ENCODE measurements around the gene DNAH6. TPM values are rescaled to one million over a fixed set of nuclear protein-coding genes. Genes with fewer than 3 reads are reported as not detected.

DNAH6 gene
- total RNA-seq, 1 experiment from 2014 or later: under 0.01 TPM

GRCh38 chr2:84811839-84812431 is 295.6 kb downstream of the DNAH6 start:
- in situ Hi-C loops (cut with HindIII; ENCODE audit: low sequenced_read_pairs): no loop called here
- no peak for DNase-seq (ENCODE audit: low spot score)

DNA sequence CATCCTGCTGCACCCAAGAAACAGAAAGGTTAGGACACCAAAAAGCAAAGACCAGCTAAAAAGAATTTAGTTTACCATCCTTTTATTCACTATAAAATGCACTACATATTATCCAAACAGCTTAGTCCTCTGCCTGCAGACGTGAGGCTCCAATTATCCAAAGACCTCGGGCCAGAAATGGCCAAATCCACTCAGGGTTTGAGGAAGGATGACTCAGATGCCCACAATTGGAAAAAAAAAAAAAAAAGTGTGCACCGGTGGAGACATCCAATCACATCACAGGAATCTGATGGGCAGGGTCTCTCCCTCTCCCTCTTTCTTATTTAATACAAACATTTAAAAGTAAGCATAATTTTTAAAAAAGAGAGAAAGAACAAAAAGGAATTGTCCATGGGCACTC is 298.8 kb downstream of the DNAH6 start:
- in situ Hi-C loops (cut with HindIII; ENCODE audit: low sequenced_read_pairs): no loop called here
- no peak for DNase-seq (ENCODE audit: low spot score)

- in situ Hi-C loops (cut with HindIII; ENCODE audit: low sequenced_read_pairs): no loop called here
These were observed 300.2 kb downstream of the DNAH6 start for GRCh38 chr2:84816426-84817026.

GRCh38 chr2:84817239-84817655 is 300.9 kb downstream of the DNAH6 start:
- no peak for DNase-seq (ENCODE audit: low spot score)
- in situ Hi-C loops (cut with HindIII; ENCODE audit: low sequenced_read_pairs): no loop called here

More at GRCh38 chr2:84816426-84817026, 300.2 kb downstream of the DNAH6 start:
- DNase-seq (ENCODE audit: low spot score): no peak

- no peak for DNase-seq (ENCODE audit: low spot score)
- in situ Hi-C loops (cut with HindIII; ENCODE audit: low sequenced_read_pairs): no loop called here
These were observed 305.5 kb downstream of the DNAH6 start for GRCh38 chr2:84821806-84822205.

DNA sequence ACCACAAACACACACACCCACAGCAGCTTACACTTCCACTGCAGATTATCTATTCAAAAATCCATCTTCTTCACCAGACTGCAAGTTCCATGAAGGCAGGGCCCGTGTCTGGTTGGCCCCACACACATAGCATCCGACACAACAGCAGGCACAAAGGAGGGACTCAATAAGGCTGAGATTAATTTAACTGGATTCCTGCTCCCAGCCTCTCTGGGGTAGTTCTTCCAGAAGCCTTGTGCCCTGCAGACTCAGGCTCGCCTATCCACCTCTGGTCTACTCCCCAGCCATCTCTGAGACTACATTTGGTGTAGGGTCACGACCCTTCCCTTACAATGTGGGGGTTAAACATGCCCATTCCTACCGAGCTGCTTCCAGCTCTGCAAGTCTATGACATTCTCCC is 306.9 kb downstream of the DNAH6 start:
- in situ Hi-C loops (cut with HindIII; ENCODE audit: low sequenced_read_pairs): no loop called here
- no peak for DNase-seq (ENCODE audit: low spot score)

DNA sequence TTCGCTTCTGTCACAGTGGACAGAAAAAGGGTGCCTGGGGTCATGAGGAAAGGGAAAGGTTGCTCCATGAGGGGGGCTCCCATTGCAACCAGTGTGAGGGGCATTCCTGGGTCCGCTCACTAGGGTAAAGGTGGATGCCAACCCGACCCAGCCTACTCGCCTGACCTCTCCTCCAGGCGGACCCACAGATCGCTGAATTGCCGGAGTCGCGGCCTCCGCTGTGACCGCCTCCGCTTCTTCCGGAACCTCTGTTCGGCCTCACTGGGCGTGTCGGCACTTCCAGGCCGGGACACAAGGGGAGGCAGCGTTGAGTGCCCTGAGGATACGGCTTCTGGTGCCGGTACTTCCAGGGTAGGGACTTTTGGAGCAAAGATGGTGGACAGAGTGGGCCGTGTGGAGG is 307.5 kb downstream of the DNAH6 start:
- in situ Hi-C loops (cut with HindIII; ENCODE audit: low sequenced_read_pairs): no loop called here
- DNase-seq (ENCODE audit: low spot score): no peak

DNA sequence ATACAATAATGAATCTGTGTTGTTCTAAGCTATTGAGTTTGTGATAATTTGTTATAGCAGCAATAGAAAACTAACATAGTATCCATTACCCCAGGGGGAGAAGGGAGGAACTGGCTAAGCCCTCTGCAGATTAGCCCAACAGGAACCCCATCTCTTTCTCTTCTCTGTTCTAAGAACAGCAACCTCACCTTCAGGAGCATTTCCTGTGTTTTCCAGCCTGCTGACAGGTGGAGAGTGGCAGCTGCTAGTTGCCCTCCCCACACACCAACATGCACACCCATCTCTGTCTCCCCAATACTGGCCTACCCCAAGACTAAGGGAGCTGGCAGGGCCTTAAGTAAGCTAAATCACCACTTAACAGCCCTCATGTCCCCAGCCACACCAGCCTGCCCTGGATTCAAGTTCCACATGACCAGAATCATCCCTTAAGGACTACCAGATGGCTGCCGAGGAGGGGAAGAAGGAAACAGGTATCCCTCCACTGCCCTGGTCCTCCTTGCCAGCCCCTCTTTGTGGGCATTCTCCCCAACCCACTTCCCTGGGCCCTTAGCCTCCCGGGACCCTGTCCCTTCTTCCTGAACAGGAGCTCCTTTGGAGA is 311.8 kb downstream of the DNAH6 start:
- DNase-seq (ENCODE audit: low spot score): no peak
- in situ Hi-C loops (cut with HindIII; ENCODE audit: low sequenced_read_pairs): no loop called here

- no peak for DNase-seq (ENCODE audit: low spot score)
- in situ Hi-C loops (cut with HindIII; ENCODE audit: low sequenced_read_pairs): no loop called here
These were observed 313.4 kb downstream of the DNAH6 start for GRCh38 chr2:84829693-84830092.

GRCh38 chr2:84830095-84830494 is 313.8 kb downstream of the DNAH6 start:
- in situ Hi-C loops (cut with HindIII; ENCODE audit: low sequenced_read_pairs): no loop called here
- DNase-seq (ENCODE audit: low spot score): no peak

GRCh38 chr2:84830758-84831500 is 314.6 kb downstream of the DNAH6 start:
- in situ Hi-C loops (cut with HindIII; ENCODE audit: low sequenced_read_pairs): no loop called here
- no peak for DNase-seq (ENCODE audit: low spot score)

- in situ Hi-C loops (cut with HindIII; ENCODE audit: low sequenced_read_pairs): no loop called here
- DNase-seq (ENCODE audit: low spot score): no peak
These were observed 316.6 kb downstream of the DNAH6 start for GRCh38 chr2:84832772-84833461.

GRCh38 chr2:84833481-84834150 is 317.3 kb downstream of the DNAH6 start:
- in situ Hi-C loops (cut with HindIII; ENCODE audit: low sequenced_read_pairs): no loop called here
- no peak for DNase-seq (ENCODE audit: low spot score)

GRCh38 chr2:84836215-84836614 is 319.9 kb downstream of the DNAH6 start:
- in situ Hi-C loops (cut with HindIII; ENCODE audit: low sequenced_read_pairs): no loop called here
- DNase-seq (ENCODE audit: low spot score): no peak

DNA sequence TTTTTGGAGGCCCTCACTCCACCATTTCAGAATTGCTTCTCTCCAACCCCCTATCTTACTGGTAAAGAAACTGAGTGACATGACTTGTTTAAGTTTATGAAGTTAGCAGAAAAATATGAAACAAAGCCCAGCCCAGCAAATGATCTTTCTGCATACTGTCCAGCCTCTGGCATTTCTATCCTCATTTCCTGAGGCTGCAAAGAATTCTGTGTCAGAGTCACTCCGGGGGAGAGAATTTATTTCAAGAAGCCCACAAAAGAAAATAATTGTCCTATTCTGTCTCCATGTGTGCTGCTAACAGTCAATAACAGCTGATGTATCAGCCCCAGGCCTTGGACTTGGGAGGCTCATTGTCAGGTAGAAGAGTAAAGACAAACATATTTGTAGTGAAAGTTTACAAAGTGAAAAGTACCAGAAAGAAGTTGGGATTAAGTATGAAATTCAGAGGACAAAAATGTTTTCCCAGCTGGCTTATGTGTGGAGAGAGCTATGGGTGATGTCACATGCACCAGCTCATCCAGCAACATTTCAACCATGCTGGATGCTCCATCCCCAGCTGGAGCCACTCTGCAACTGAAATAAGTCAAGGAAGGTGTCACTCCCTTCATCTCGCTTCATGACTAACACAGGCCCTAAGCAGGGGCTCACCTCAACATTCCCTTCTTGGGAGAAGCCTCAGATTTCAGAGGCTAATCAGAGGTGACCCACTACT is 322.3 kb downstream of the DNAH6 start:
- no peak for DNase-seq (ENCODE audit: low spot score)
- in situ Hi-C loops (cut with HindIII; ENCODE audit: low sequenced_read_pairs): no loop called here

DNA sequence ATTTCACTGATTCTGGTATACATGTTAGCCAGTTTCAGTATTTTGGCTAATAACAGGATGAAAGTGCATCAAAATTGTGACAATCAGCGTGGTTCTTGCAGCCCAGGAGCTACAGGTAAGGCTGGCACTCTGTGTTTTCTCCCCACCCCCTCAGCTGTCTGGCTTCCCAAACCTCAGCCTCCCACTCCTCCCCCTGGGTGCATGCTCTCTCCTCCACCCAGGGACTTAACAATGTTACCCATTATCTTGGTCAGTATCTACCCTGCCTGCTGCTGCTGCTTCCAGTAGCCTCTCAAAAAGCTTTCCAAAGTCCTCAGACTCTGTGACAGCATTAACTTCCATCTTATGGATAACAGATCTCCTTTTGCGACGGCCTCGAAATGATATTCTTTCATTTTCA is 323.6 kb downstream of the DNAH6 start:
- in situ Hi-C loops (cut with HindIII; ENCODE audit: low sequenced_read_pairs): no loop called here
- DNase-seq (ENCODE audit: low spot score): no peak

DNA sequence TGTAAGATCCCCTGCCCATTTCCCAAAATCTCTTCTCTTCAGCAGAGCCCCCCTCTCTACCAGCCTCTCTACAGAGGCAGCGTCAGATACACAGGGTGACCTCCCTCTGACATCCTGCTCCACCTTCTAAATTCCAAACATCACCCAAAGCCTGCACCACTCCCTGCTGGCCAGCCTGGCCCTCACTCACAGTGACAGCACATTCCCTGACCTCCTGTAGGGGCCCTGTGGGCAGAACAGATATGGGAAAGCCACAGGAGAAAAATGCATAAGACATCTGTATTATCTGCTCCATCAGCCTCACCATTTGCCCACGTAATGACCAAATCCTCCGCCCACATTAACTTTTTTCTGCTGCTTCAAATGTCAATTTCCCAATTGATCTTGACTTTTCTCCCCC is 324.0 kb downstream of the DNAH6 start:
- in situ Hi-C loops (cut with HindIII; ENCODE audit: low sequenced_read_pairs): no loop called here
- DNase-seq (ENCODE audit: low spot score): no peak

- no peak for DNase-seq (ENCODE audit: low spot score)
- in situ Hi-C loops (cut with HindIII; ENCODE audit: low sequenced_read_pairs): no loop called here
These were observed 325.3 kb downstream of the DNAH6 start for GRCh38 chr2:84841577-84841976.

- in situ Hi-C loops (cut with HindIII; ENCODE audit: low sequenced_read_pairs): no loop called here
These were observed 327.8 kb downstream of the DNAH6 start for GRCh38 chr2:84844141-84844540.

More at GRCh38 chr2:84844141-84844540, 327.8 kb downstream of the DNAH6 start:
- no peak for DNase-seq (ENCODE audit: low spot score)

All from G401 (cell line).